Neural crest cell (in vitro differentiated cells): ENCODE data around the gene SESN1. TPM values are rescaled to one million over a fixed set of nuclear protein-coding genes. Genes with fewer than 3 reads are reported as not detected.
"Not testable (repeated sequence)": the region's sequence is repeated elsewhere in the genome, so short reads cannot be mapped to it uniquely, and the experiment has no call there.

ENCODE experiments used
- DNase-seq: peaks from one replicate; pipeline ENCODE4 v3.0.0; 2021; ENCODE audit warnings: low read depth, mixed read lengths, low spot score
- H3K27ac Mint-ChIP-seq: one replicate; pipeline ENCODE4 v1.8.0; 2021; ENCODE audit warnings: mild to moderate bottlenecking, mixed read lengths; ENCODE audit not compliant: unreplicated experiment
- H3K27me3 Mint-ChIP-seq: 2 replicates; pipeline ENCODE4 v1.8.0; 2021; ENCODE audit warnings: low read depth, mild to moderate bottlenecking, mixed read lengths
- H3K36me3 Mint-ChIP-seq: 2 replicates; pipeline ENCODE4 v1.8.0; 2021; ENCODE audit warnings: low read depth, mild to moderate bottlenecking, mixed read lengths
- H3K4me1 Mint-ChIP-seq: 2 replicates; pipeline ENCODE4 v1.8.0; 2021; ENCODE audit warnings: mixed read lengths
- H3K4me3 Mint-ChIP-seq: one replicate; pipeline ENCODE4 v1.8.0; 2021; ENCODE audit warnings: mild to moderate bottlenecking, mixed read lengths
- H3K9me3 Mint-ChIP-seq: 2 replicates; pipeline ENCODE4 v1.8.0; 2021; ENCODE audit warnings: mixed read lengths
- CTCF ChIP-seq: fragments of 200-600 bp; sonication (generic); conservative IDR thresholded peaks from 2 replicates; pipeline ENCODE4 v1.5.0; 2021; ENCODE audit warnings: antibody characterized with exemption, mild to moderate bottlenecking
- total RNA-seq: library from RNA; stranded (reverse); gene quantifications from 2 replicates; pipeline ENCODE4 v1.2.1, GENCODE V29; 2021

Gene SESN1
- total RNA-seq, 1 donor from 2014 or later = 11.5 TPM

GRCh38 chr6:109117346-109118035 is 22.8 kb upstream of the SESN1 start:
- H3K36me3 Mint-ChIP-seq = no peaks in the 10 kb centered on the region
- no peak overlapping the region for H3K27ac Mint-ChIP-seq
- no peak for DNase-seq
- no peak overlapping the region for H3K4me3 Mint-ChIP-seq
- TF ChIP-seq CTCF = no peak
- H3K9me3 Mint-ChIP-seq = no peaks in the 10 kb centered on the region
- H3K27me3 Mint-ChIP-seq = no peaks in the 10 kb centered on the region
- peaks cover 7% of the 10 kb centered on the region for H3K4me1 Mint-ChIP-seq

GRCh38 chr6:109112663-109113062 is 18.0 kb upstream of the SESN1 start:
- Mint-ChIP-seq H3K36me3 (peaks cover 20% of the 10 kb centered on the region), H3K9me3 (peaks cover 11% of the 10 kb centered on the region)
- not testable (repeated sequence) for DNase-seq, H3K4me1 Mint-ChIP-seq, H3K27ac Mint-ChIP-seq, H3K4me3 Mint-ChIP-seq, H3K27me3 Mint-ChIP-seq

GRCh38 chr6:109109663-109110062 is 15.0 kb upstream of the SESN1 start:
- peaks cover 20% of the 10 kb centered on the region for H3K36me3 Mint-ChIP-seq
- not testable (repeated sequence) for DNase-seq, H3K27me3 Mint-ChIP-seq

GRCh38 chr6:109105681-109106080 is 11.0 kb upstream of the SESN1 start:
- TF ChIP-seq CTCF = no peak
- peaks cover 12% of the 10 kb centered on the region for H3K36me3 Mint-ChIP-seq
- DNase-seq = no peak
- H3K27ac Mint-ChIP-seq = no peak overlapping the region
- H3K4me1 Mint-ChIP-seq = no peaks in the 10 kb centered on the region
- H3K4me3 Mint-ChIP-seq = no peak overlapping the region
- H3K27me3 Mint-ChIP-seq = no peaks in the 10 kb centered on the region
- H3K9me3 Mint-ChIP-seq = peaks cover 2% of the 10 kb centered on the region

More at GRCh38 chr6:109109663-109110062, 15.0 kb upstream of the SESN1 start:
- peaks cover 11% of the 10 kb centered on the region for H3K9me3 Mint-ChIP-seq
- not testable (repeated sequence) for H3K4me1 Mint-ChIP-seq, H3K27ac Mint-ChIP-seq, H3K4me3 Mint-ChIP-seq

GRCh38 chr6:109104512-109104911 is 9.9 kb upstream of the SESN1 start:
- Mint-ChIP-seq H3K36me3 (peaks cover 5% of the 10 kb centered on the region), H3K27ac (no peak overlapping the region), H3K4me1 (no peaks in the 10 kb centered on the region), H3K27me3 (no peaks in the 10 kb centered on the region), H3K4me3 (no peak overlapping the region), H3K9me3 (no peaks in the 10 kb centered on the region)
- DNase-seq = no peak
- no peak for TF ChIP-seq CTCF

GRCh38 chr6:109103942-109104341 is 9.3 kb upstream of the SESN1 start:
- no peak for TF ChIP-seq CTCF
- Mint-ChIP-seq H3K4me3 (no peak overlapping the region), H3K36me3 (peaks cover 2% of the 10 kb centered on the region), H3K4me1 (no peaks in the 10 kb centered on the region), H3K27me3 (no peaks in the 10 kb centered on the region), H3K9me3 (no peaks in the 10 kb centered on the region), H3K27ac (no peak overlapping the region)
- no peak for DNase-seq
